ENCODE results near the gene TBC1D8B.

DNA sequence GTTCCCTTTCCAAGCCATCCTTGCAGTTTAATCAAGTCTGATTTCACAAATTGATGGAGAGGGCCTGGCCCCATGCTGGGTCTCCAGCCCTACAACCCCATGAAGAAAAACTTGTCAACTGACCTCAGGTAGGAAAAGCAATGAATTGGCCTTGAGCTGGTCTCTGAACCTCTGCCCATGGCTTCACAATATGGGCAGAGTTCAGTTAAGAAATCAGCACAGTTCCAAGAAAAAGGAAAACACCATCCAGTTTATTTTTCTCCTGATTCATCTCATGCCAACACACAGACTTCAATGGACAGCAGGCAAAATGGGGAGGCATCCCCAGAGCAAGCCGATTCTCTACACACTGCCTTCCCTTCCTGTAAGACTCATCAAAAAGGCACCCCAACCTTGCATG is 97.4 kb downstream of the TBC1D8B start:
- TF ChIP-seq, protein P1, sequence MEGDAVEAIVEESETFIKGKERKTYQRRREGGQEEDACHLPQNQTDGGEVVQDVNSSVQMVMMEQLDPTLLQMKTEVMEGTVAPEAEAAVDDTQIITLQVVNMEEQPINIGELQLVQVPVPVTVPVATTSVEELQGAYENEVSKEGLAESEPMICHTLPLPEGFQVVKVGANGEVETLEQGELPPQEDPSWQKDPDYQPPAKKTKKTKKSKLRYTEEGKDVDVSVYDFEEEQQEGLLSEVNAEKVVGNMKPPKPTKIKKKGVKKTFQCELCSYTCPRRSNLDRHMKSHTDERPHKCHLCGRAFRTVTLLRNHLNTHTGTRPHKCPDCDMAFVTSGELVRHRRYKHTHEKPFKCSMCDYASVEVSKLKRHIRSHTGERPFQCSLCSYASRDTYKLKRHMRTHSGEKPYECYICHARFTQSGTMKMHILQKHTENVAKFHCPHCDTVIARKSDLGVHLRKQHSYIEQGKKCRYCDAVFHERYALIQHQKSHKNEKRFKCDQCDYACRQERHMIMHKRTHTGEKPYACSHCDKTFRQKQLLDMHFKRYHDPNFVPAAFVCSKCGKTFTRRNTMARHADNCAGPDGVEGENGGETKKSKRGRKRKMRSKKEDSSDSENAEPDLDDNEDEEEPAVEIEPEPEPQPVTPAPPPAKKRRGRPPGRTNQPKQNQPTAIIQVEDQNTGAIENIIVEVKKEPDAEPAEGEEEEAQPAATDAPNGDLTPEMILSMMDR (IDR thresholded peaks at IDR 0.05) = no peak
- TF ChIP-seq POLR2A (IDR thresholded peaks at IDR 0.05; ENCODE audit: low read length) (no peak), HOXA7 (CRISPR knock-in tag; IDR thresholded peaks at IDR 0.05) (no peak), ZC3H11A (IDR thresholded peaks at IDR 0.05) (no peak), ZSCAN20 (CRISPR knock-in tag; IDR thresholded peaks at IDR 0.05) (no peak), FOSB (CRISPR knock-in tag; IDR thresholded peaks at IDR 0.05) (no peak), RFX5 (IDR thresholded peaks at IDR 0.05) (no peak), HDAC2 (IDR thresholded peaks at IDR 0.05) (no peak)
- TF ChIP-seq, protein P2, sequence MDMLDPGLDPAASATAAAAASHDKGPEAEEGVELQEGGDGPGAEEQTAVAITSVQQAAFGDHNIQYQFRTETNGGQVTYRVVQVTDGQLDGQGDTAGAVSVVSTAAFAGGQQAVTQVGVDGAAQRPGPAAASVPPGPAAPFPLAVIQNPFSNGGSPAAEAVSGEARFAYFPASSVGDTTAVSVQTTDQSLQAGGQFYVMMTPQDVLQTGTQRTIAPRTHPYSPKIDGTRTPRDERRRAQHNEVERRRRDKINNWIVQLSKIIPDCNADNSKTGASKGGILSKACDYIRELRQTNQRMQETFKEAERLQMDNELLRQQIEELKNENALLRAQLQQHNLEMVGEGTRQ (IDR thresholded peaks at IDR 0.05) = no peak

Measured in A549 (cell line).